H1 (cell line): ENCODE data around the gene POLD4. TPM values are rescaled to one million over a fixed set of nuclear protein-coding genes. Genes with fewer than 3 reads are reported as not detected.

ENCODE experiments used
- CTCF ChIA-PET: fragments of 300-600 bp; sonication (Branson Sonifier 250); formaldehyde crosslinking; loops from one replicate; lab custom pipeline; 2021; ENCODE audit not compliant: partially characterized antibody; lab: Charles Lee
- POLR2A ChIA-PET: fragments of 300-600 bp; sonication (Branson Sonifier 250); formaldehyde crosslinking; loops from one replicate; lab custom pipeline; 2021; ENCODE audit warnings: inconsistent platforms; ENCODE audit not compliant: partially characterized antibody; lab: Charles Lee
- DNase-seq, 2 experiments: peaks; one replicate each; pipeline versions ENCODE4 v3.0.0 to v3.0.0-alpha.2; 2010 to 2022; ENCODE audit warnings: low spot score in 2 of 2, low read depth in 1 of 2, mixed read lengths in 1 of 2
- FAIRE-seq: peaks from 2 replicates; lab custom pipeline; 2011; peaks lifted over from hg19 to GRCh38; lab: Jason Lieb, UNC
- H2AFZ ChIP-seq: 2 replicates; pipeline ENCODE4 v1.8.1; 2012; ENCODE audit warnings: low read length, inconsistent platforms
- H2AK5ac ChIP-seq: 2 replicates; pipeline ENCODE4 v1.6.1; 2013; ENCODE audit warnings: low read depth, low read length
- H2BK120ac ChIP-seq: replicated peaks from 2 replicates; pipeline ENCODE3; 2013; ENCODE audit warnings: low read depth, low read length, inconsistent platforms
- H2BK12ac ChIP-seq: 2 replicates; pipeline ENCODE4 v1.6.1; 2013; ENCODE audit warnings: low read depth, low read length
- H2BK15ac ChIP-seq: 2 replicates; pipeline ENCODE4 v1.6.1; 2013; ENCODE audit warnings: low read length
- H2BK20ac ChIP-seq: 2 replicates; pipeline ENCODE4 v1.6.1; 2013; ENCODE audit warnings: low read length
- H2BK5ac ChIP-seq: 2 replicates; pipeline ENCODE4 v1.6.1; 2013; ENCODE audit warnings: low read depth, low read length
- H3K14ac ChIP-seq: 2 replicates; pipeline ENCODE4 v1.6.1; 2013; ENCODE audit warnings: inconsistent platforms; ENCODE audit not compliant: insufficient read length
- H3K18ac ChIP-seq: 2 replicates; pipeline ENCODE4 v1.6.1; 2013; ENCODE audit warnings: low read length; ENCODE audit errors: extremely low read depth
- H3K23ac ChIP-seq: 2 replicates; pipeline ENCODE4 v1.6.1; 2013; ENCODE audit warnings: inconsistent platforms; ENCODE audit not compliant: insufficient read length
- H3K23me2 ChIP-seq: 2 replicates; pipeline ENCODE4 v1.6.1; 2013; ENCODE audit warnings: low read depth, low read length
- H3K27ac ChIP-seq: 2 replicates; pipeline ENCODE4 v1.6.1; 2011; ENCODE audit warnings: low read depth, low read length, inconsistent platforms
- H3K27me3 ChIP-seq, 4 experiments: replicated peaks in 1 of 4; 1 replicate in 1 of 4; 2 replicates in 3 of 4; pipeline versions ENCODE4 v1.6.1 to v1.8.1; 2011 to 2013; ENCODE audit warnings: low read length in 3 of 4, mild to moderate bottlenecking in 3 of 4, inconsistent platforms in 2 of 4, mixed read lengths in 2 of 4, moderate library complexity in 1 of 4; ENCODE audit not compliant: control insufficient read depth in 3 of 4, insufficient read depth in 3 of 4; ENCODE audit errors: extremely low read depth in 1 of 4
- H3K36me3 ChIP-seq, 4 experiments: 2 replicates each; pipeline versions ENCODE4 v1.6.1 to v1.8.1; 2011 to 2013; ENCODE audit warnings: mild to moderate bottlenecking in 4 of 4, low read length in 3 of 4, moderate library complexity in 2 of 4, control low read depth in 1 of 4, inconsistent platforms in 1 of 4; ENCODE audit not compliant: insufficient read depth in 4 of 4, control insufficient read depth in 2 of 4
- H3K4ac ChIP-seq: replicated peaks from 2 replicates; pipeline ENCODE3; 2013; ENCODE audit warnings: low read length, low read depth, mixed read lengths, inconsistent platforms; ENCODE audit not compliant: insufficient read length
- H3K4me1 ChIP-seq, 4 experiments: replicated peaks in 1 of 4; 1 replicate in 1 of 4; 2 replicates in 3 of 4; pipeline versions ENCODE4 v1.6.1 to v1.8.1; 2011 to 2013; ENCODE audit warnings: low read length in 3 of 4, inconsistent platforms in 2 of 4, mixed read lengths in 1 of 4; ENCODE audit not compliant: insufficient read depth in 4 of 4, control insufficient read depth in 3 of 4
- H3K4me2 ChIP-seq, 2 experiments: 2 replicates each; pipeline versions ENCODE4 v1.6.1 to v1.8.1; 2011 to 2013; ENCODE audit warnings: low read depth in 2 of 2, low read length in 2 of 2, control low read depth in 1 of 2, inconsistent platforms in 1 of 2, mild to moderate bottlenecking in 1 of 2; ENCODE audit not compliant: insufficient read depth in 1 of 2
- H3K4me3 ChIP-seq, 4 experiments: fragments of 200-600, 300-600 bp in 1 of 4; sonication (generic), shearing (Covaris generic), sonication (Bioruptor Twin) in 1 of 4; 2 replicates each; pipeline versions ENCODE4 v1.5.1 to v1.8.1; 2011 to 2016; ENCODE audit warnings: low read length in 4 of 4, low read depth in 3 of 4, control low read depth in 2 of 4, inconsistent platforms in 2 of 4, mild to moderate bottlenecking in 2 of 4, mixed read lengths in 1 of 4, moderate library complexity in 1 of 4; ENCODE audit not compliant: insufficient read depth in 2 of 4; ENCODE audit errors: extremely low read depth in 1 of 4
- H3K56ac ChIP-seq: replicated peaks from 2 replicates; pipeline ENCODE3; 2013; ENCODE audit warnings: low read depth, mild to moderate bottlenecking, mixed read lengths, low read length, inconsistent platforms; ENCODE audit not compliant: insufficient read length
- H3K79me1 ChIP-seq: 2 replicates; pipeline ENCODE4 v1.6.1; 2013; ENCODE audit warnings: low read depth, low read length, control low read depth
- H3K79me2 ChIP-seq, 2 experiments: 2 replicates each; pipeline versions ENCODE4 v1.6.1 to v1.8.1; 2012 to 2013; ENCODE audit warnings: low read length in 2 of 2, mild to moderate bottlenecking in 2 of 2, inconsistent platforms in 1 of 2; ENCODE audit not compliant: insufficient read depth in 2 of 2, control insufficient read depth in 1 of 2
- H3K9ac ChIP-seq, 4 experiments: replicated peaks in 1 of 4; 1 replicate in 1 of 4; 2 replicates in 3 of 4; pipeline versions ENCODE4 v1.6.1 to v1.8.1; 2011 to 2013; ENCODE audit warnings: low read depth in 3 of 4, low read length in 3 of 4, control low read depth in 2 of 4, mild to moderate bottlenecking in 2 of 4, moderate library complexity in 2 of 4, inconsistent platforms in 1 of 4; ENCODE audit errors: extremely low read depth in 1 of 4
- H3K9me3 ChIP-seq, 2 experiments: 2 replicates each; pipeline versions ENCODE4 v1.6.1 to v1.8.1; 2012 to 2013; ENCODE audit warnings: mild to moderate bottlenecking in 2 of 2, moderate library complexity in 2 of 2, control low read depth in 1 of 2, inconsistent platforms in 1 of 2, low read depth in 1 of 2, low read length in 1 of 2, mixed read lengths in 1 of 2; ENCODE audit not compliant: insufficient read depth in 2 of 2
- H4K20me1 ChIP-seq, 2 experiments: replicated peaks in 1 of 2; 2 replicates each; pipeline versions ENCODE3 to v1.8.1; 2011 to 2013; ENCODE audit warnings: inconsistent platforms in 2 of 2, low read length in 2 of 2, mild to moderate bottlenecking in 1 of 2; ENCODE audit not compliant: insufficient read depth in 2 of 2, control insufficient read depth in 1 of 2
- H4K5ac ChIP-seq: 2 replicates; pipeline ENCODE4 v1.6.1; 2013; ENCODE audit warnings: low read length, low read depth, mixed read lengths, inconsistent platforms; ENCODE audit not compliant: insufficient read length
- H4K8ac ChIP-seq: 2 replicates; pipeline ENCODE4 v1.8.0; 2013; ENCODE audit warnings: mild to moderate bottlenecking, moderate library complexity, low read length, inconsistent platforms; ENCODE audit not compliant: insufficient read depth; ENCODE audit errors: extremely low read depth
- H4K91ac ChIP-seq: replicated peaks from 2 replicates; pipeline ENCODE3; 2013; ENCODE audit warnings: low read length, mixed read lengths, inconsistent platforms; ENCODE audit not compliant: insufficient read length
- CBX5 ChIP-seq: fragments of 300-800, 300-1000 bp; sonication (generic); IDR thresholded peaks from 2 replicates; pipeline ENCODE4 v1.7.1; 2016; ENCODE audit warnings: antibody characterized with exemption, low read length, low read depth
- CBX8 ChIP-seq: fragments of 300-800, 300-1000 bp; sonication (generic); IDR thresholded peaks from 2 replicates; pipeline ENCODE4 v1.7.1; 2016; ENCODE audit warnings: low read depth, low read length, borderline replicate concordance
- CHD1 ChIP-seq: IDR thresholded peaks from 2 replicates; pipeline ENCODE4 v1.6.1; 2012; ENCODE audit warnings: low read depth, low read length, improper control_type of control experiment
- CTBP2 ChIP-seq: IDR thresholded peaks from 2 replicates; pipeline ENCODE4 v1.7.0; 2011; ENCODE audit warnings: borderline replicate concordance, mild to moderate bottlenecking, moderate library complexity, mixed read lengths, low read length; ENCODE audit not compliant: insufficient read depth, insufficient read length
- KDM5A ChIP-seq: fragments of 200-600 bp; IDR thresholded peaks from 2 replicates; pipeline ENCODE4 v1.7.1; 2012; ENCODE audit warnings: mild to moderate bottlenecking, low read length, inconsistent platforms, mixed read lengths
- NRF1 ChIP-seq: IDR thresholded peaks from 2 replicates; pipeline ENCODE4 v1.6.1; 2011; ENCODE audit warnings: mild to moderate bottlenecking, low read depth, low read length, improper control_type of control experiment
- POLR2A ChIP-seq, 2 experiments: IDR thresholded peaks; 1 replicate in 1 of 2; 2 replicates in 1 of 2; pipeline ENCODE4 v1.6.1; 2011; ENCODE audit warnings: low read depth in 2 of 2, low read length in 2 of 2, mild to moderate bottlenecking in 2 of 2; ENCODE audit errors: control extremely low read depth in 1 of 2
- RXRA ChIP-seq: IDR thresholded peaks from 2 replicates; pipeline ENCODE4 v1.6.1; 2011; ENCODE audit warnings: low read depth, mild to moderate bottlenecking, low read length, moderate library complexity; ENCODE audit not compliant: insufficient read depth
- SIRT6 ChIP-seq: IDR thresholded peaks from one replicate; pipeline ENCODE4 v1.7.1; 2012; ENCODE audit warnings: low read length, inconsistent platforms
- SRF ChIP-seq: IDR thresholded peaks from 2 replicates; pipeline ENCODE4 v1.6.1; 2011; ENCODE audit warnings: mild to moderate bottlenecking, low read depth, low read length, moderate library complexity
- TEAD4 ChIP-seq: IDR thresholded peaks from 2 replicates; pipeline ENCODE4 v1.6.1; 2012; ENCODE audit warnings: low read depth, low read length, inconsistent platforms, mixed read lengths
- WGBS, 2 experiments: shearing (Covaris generic) in 1 of 2; methylation state at CpG; one replicate each; pipeline versions ENCODE4 v1.1.6 to v1.1.7; 2013 to 2015; ENCODE audit warnings: low lambda C conversion rate in 2 of 2, mixed read lengths in 2 of 2, inconsistent platforms in 1 of 2, low coverage in 1 of 2, missing lambda C conversion rate in 1 of 2; ENCODE audit not compliant: insufficient replicate concordance in 2 of 2, insufficient coverage in 1 of 2, insufficient read length in 1 of 2; ENCODE audit errors: extremely low coverage in 1 of 2, missing lambda C conversion rate in 1 of 2; 5-methylcytosine and 5-hydroxymethylcytosine counted together
- polyA plus RNA-seq, 7 experiments: library from polyadenylated mRNA; depleted of rRNA in 3 of 7; stranded (reverse) in 5 of 7; unstranded in 2 of 7; fragments of >200 nt in 5 of 7; fragments of 200-250 nt in 2 of 7; gene quantifications; 1 replicate in 5 of 7; 2 replicates in 1 of 7; 4 replicates in 1 of 7; pipeline versions ENCODE4 v1.2.1 to v1.2.3, GENCODE V29; 2011 to 2013; ENCODE audit warnings: missing spikeins in 2 of 7, mixed read lengths in 2 of 7
- total RNA-seq: library from RNA; stranded (reverse); fragmentation: NEBNext Ultra II Directional; extraction: Animal tissue kit (Norgen Biotek cat#: 25700); gene quantifications from 2 replicates; pipeline ENCODE4 v1.2.1, GENCODE V29; 2021
- TF ChIP-seq, protein P1 (sequence below): IDR thresholded peaks from 2 replicates; pipeline ENCODE4 v1.6.1; 2012; ENCODE audit warnings: low read length, inconsistent platforms

POLD4 gene
- total and polyA plus RNA-seq, 2 of the 8 experiments (the other 6 are each of a cell fraction or from before 2014, with no cell fraction given): 21.2 to 46.7 TPM

DNA sequence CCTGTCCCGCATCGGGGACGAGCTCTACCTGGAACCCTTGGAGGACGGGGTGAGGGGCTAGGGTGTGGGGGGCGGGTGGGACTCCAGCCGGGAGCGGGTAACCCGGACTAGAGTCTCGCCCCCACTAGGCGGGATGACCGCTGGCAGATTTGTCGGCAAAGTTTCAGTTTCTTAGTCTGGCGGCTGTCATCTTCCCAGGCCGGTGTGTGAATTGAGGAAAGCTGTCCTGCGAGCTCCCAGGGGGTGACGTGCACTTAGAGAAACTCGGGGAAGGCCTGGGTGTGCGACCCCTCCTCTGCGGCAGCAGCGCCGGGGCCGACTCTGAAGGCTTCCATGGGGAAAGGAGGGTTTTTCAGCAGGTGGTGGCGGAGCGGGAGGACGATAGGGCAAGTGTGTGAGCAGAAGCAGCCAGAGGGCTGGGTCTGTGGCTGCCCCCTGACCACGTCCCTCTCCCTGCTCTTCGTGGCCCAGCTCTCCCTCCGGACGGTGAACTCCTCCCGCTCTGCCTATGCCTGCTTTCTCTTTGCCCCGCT, 38.9 kb upstream of the POLD4 start:
- no peak overlapping the region for H2AFZ ChIP-seq
- 0 out of 2 replicates have a peak, but pooled peaks cover 2% of the 10 kb centered on the region for H3K79me1 ChIP-seq
- H3K23me2 ChIP-seq: peaks cover 13% of the 10 kb centered on the region
- no peak overlapping the region for H4K5ac ChIP-seq
- WGBS, 2 experiments: 35% methylated on average over 21 of the region's 31 CpGs; no CpG with 5 or more reads in 1 of the 2 experiments
- FAIRE-seq (no peak), DNase-seq (no peak)
- H3K4me3 ChIP-seq: peak overlapping the region; percentile 63 to 88 (median 69)
- H4K20me1 ChIP-seq: peaks cover 0 to 5% of the 10 kb centered on the region in 2 experiments
- peak overlapping the region; percentile 67 to 84 (median 70) for H3K9ac ChIP-seq
- H4K91ac ChIP-seq: no peak overlapping the region
- POLR2A ChIA-PET: interaction anchor here (0.7 to 3.3 kb wide), 18 partner anchors 9 to 83 kb away, joined by 3 to 31 read pairs (median 4); partner anchors contain the start of genes POLD4, PPP1CA and TBC1D10C
- H3K14ac ChIP-seq: no peak overlapping the region
- H2BK15ac ChIP-seq: no peak overlapping the region; the same call in 1 of the 2 replicates
- H4K8ac ChIP-seq: peak overlapping the region; percentile 89
- H3K4me1 ChIP-seq: peaks cover 0 to 12% (median 7%) of the 10 kb centered on the region in 4 experiments; a peak in 4 of 7 replicates
- H2BK20ac ChIP-seq: no peak overlapping the region
- peak overlapping the region; percentile 65 to 86 for H3K4me2 ChIP-seq
- H3K56ac ChIP-seq: peak overlapping the region; percentile 72
- no peak overlapping the region for H2AK5ac ChIP-seq
- H3K9me3 ChIP-seq: no peaks in the 10 kb centered on the region
- 0 out of 2 replicates have a peak overlapping the region, but pooled peaks have one; percentile 27 for H2BK12ac ChIP-seq
- no peak overlapping the region for H2BK120ac ChIP-seq
- no peaks in the 10 kb centered on the region for H3K27me3 ChIP-seq
- CTCF ChIA-PET: interaction anchor here (1.0 to 34.8 kb wide), 10 partner anchors 9 to 188 kb away, joined by 3 to 1305 read pairs (median 4); partner anchors contain the start of genes AIP, CLCF1, POLD4 and PPP1CA
- no peak overlapping the region for H3K27ac ChIP-seq
- peaks cover 0 to 5% (median under 1%) of the 10 kb centered on the region in 4 experiments; a peak in 4 of 8 replicates for H3K36me3 ChIP-seq
- H3K23ac ChIP-seq: no peak overlapping the region
- H3K79me2 ChIP-seq: no peaks in the 10 kb centered on the region
- H2BK5ac ChIP-seq: no peak overlapping the region
- no peak overlapping the region for H3K18ac ChIP-seq
- H3K4ac ChIP-seq: no peak overlapping the region
- TF ChIP-seq POLR2A (IDR thresholded peaks at IDR 0.05; ENCODE audit: control extremely low read depth in 1 of 2, low read depth in 2 of 2, low read length in 2 of 2) (no peak), NRF1 (no peak), KDM5A (no peak), SIRT6 (no peak), CBX8 (no peak), SRF (no peak), CBX5 (no peak), TEAD4 (no peak), RXRA (no peak), CHD1 (no peak), CTBP2 (no peak)
- TF ChIP-seq, protein P1, sequence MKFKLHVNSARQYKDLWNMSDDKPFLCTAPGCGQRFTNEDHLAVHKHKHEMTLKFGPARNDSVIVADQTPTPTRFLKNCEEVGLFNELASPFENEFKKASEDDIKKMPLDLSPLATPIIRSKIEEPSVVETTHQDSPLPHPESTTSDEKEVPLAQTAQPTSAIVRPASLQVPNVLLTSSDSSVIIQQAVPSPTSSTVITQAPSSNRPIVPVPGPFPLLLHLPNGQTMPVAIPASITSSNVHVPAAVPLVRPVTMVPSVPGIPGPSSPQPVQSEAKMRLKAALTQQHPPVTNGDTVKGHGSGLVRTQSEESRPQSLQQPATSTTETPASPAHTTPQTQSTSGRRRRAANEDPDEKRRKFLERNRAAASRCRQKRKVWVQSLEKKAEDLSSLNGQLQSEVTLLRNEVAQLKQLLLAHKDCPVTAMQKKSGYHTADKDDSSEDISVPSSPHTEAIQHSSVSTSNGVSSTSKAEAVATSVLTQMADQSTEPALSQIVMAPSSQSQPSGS: no peak
